ENCODE data around the gene FBXW8.

DNA sequence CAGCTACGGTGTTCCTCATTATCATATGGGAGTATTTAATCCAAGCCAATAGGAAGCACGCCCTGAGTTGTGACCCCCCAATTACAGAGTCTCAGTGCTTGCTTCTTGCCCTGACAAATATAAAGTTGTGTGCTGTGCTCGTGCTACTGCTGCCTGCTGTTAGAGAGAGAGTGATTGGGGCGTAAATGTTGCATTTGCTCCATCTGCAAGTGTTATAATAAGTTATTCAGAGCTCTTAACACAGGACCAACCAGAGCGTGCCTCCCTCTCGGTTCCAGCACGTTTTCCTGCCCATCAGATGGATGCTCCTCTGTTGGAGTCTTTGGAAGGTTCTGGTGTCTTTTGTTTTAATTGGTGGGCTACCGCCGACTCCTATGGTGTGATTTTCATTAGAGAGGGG is 107.1 kb downstream of the FBXW8 start:
- TF ChIP-seq EZH2 (IDR thresholded peaks at IDR 0.05; ENCODE audit: borderline replicate concordance) (no peak), EZH2phosphoT487 (IDR thresholded peaks at IDR 0.05; ENCODE audit: low read depth, severe bottlenecking, unreplicated experiment) (no peak)
